Activated CD4-positive, alpha-beta T cell treated with anti-CD3 and anti-CD28 coated beads for 1 hour (primary cell): Measurements from ENCODE around the gene CYP2C18.
"Not testable (repeated sequence)": the region's sequence is repeated elsewhere in the genome, so short reads cannot be mapped to it uniquely, and the experiment has no call there.

ENCODE experiments used
- DNase-seq: peaks from one replicate; pipeline ENCODE4 v3.0.0-alpha.2; 2020

The CYP2C18 gene

GRCh38 chr10:94683214-94684054 is at the start of gene CYP2C18:
CYP2C18 (plus strand) TSS chr10:94683729; CDS start chr10:94683820, 91 bp downstream.
- no peak for DNase-seq

- DNase-seq, result not testable (repeated sequence)
Measured at GRCh38 chr10:94638097-94638496, 45.4 kb upstream of the CYP2C18 start.

GRCh38 chr10:94639902-94640301 is 43.6 kb upstream of the CYP2C18 start:
- no peak for DNase-seq

GRCh38 chr10:94640562-94640961 is 43.0 kb upstream of the CYP2C18 start:
- no peak for DNase-seq

- DNase-seq, result no peak
Measured at GRCh38 chr10:94641480-94641879, 42.0 kb upstream of the CYP2C18 start.

GRCh38 chr10:94644352-94644751 is 39.2 kb upstream of the CYP2C18 start:
- no peak for DNase-seq

- DNase-seq, result no peak
Measured at GRCh38 chr10:94645285-94645684, 38.2 kb upstream of the CYP2C18 start.

GRCh38 chr10:94655201-94655600 is 28.3 kb upstream of the CYP2C18 start:
- not testable (repeated sequence) for DNase-seq

- not testable (repeated sequence) for DNase-seq
Measured at GRCh38 chr10:94663061-94663460, 20.5 kb upstream of the CYP2C18 start.

- no peak for DNase-seq
Measured at GRCh38 chr10:94666391-94667102, 17.0 kb upstream of the CYP2C18 start.

- DNase-seq, result no peak
Measured at GRCh38 chr10:94673614-94674321, 9.8 kb upstream of the CYP2C18 start.

GRCh38 chr10:94676496-94676895 is 7.0 kb upstream of the CYP2C18 start:
- DNase-seq, result no peak

GRCh38 chr10:94677691-94678090 is 5.8 kb upstream of the CYP2C18 start:
- DNase-seq, result no peak

- no peak for DNase-seq
Measured at GRCh38 chr10:94678475-94678874, 5.1 kb upstream of the CYP2C18 start.

GRCh38 chr10:94680544-94680943 is 3.0 kb upstream of the CYP2C18 start:
- DNase-seq, result no peak

GRCh38 chr10:94682636-94683035 is 893 bp upstream of the CYP2C18 start:
- DNase-seq, result not testable (repeated sequence)

- DNase-seq, result no peak
Measured at GRCh38 chr10:94687625-94688248, 4.2 kb downstream of the CYP2C18 start.

GRCh38 chr10:94706089-94706488 is 22.6 kb downstream of the CYP2C18 start:
- no peak for DNase-seq

GRCh38 chr10:94710578-94710977 is 27.0 kb downstream of the CYP2C18 start:
- DNase-seq, result no peak

- no peak for DNase-seq
Measured at GRCh38 chr10:94725871-94726270, 42.3 kb downstream of the CYP2C18 start.

- no peak for DNase-seq
Measured at GRCh38 chr10:94735197-94735596, 51.7 kb downstream of the CYP2C18 start.

- DNase-seq, result no peak
Measured at GRCh38 chr10:94738588-94738987, 55.1 kb downstream of the CYP2C18 start.

- no peak for DNase-seq
Measured at GRCh38 chr10:94747137-94747536, 63.6 kb downstream of the CYP2C18 start.
